Measurements from ENCODE around the gene HDAC3.

HDAC3 gene

GRCh38 chr5:141598391-141599345 lies 38.0 kb downstream of the HDAC3 start:
- DNase-seq: no peak

- DNase-seq: no peak
Observed at GRCh38 chr5:141597814-141598213, 38.8 kb downstream of the HDAC3 start.

- no peak for DNase-seq
Observed at GRCh38 chr5:141597394-141597793, 39.3 kb downstream of the HDAC3 start.

DNA sequence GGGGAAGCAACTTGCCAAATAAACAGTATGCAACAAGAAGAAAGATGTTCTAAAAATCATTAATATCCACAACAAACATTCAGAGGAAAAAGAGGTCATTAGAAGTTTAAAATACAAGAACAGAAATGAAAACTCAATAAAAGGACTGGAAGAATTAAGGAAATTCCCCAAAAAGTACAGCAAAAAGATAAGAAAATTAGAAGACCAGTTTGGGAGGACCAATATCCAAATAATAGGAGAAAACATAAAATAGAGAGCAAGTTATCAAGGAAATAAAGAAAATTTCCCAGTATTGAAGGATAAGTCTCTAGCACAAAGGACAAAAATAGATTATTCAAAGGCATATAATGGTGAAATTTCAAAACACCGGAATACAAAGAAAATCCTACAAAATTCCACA lies 39.8 kb downstream of the HDAC3 start:
- no peak for DNase-seq

DNA sequence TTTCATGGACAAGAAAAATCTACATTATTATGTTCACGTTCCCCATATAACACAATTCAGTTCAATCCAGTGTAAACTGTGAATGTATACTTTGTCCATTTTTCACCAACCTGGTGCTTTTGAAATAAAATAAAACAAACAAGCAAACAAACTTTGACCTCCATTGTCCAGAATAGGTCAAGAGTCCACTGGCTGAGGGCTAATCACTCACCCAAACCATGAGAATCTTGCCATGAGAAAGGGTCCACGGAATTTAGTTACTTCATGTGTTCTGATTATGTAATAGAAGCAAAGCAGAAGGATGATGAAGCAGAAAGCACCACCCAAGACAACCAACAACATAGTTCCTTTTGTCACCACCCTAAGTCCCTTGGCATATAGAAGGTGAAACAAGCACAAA lies 46.5 kb downstream of the HDAC3 start:
- no peak for DNase-seq

DNA sequence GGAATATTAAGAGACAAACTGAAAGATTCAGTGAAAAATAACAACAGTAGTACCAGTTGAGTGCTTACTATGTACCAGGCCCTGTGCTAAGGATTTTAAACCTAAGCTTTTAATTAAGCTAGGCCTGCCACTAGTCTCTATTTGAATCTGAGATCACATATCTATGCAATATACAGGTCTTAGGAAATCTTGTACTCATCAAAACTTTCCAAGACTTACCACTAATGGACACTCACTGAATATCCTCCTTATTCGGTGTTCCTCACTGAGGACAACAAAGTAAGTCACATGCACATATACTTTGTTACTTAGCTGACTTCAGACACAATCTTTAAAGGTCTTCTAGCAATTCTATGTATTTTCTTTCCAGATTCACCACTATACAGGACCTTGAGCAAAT lies 50.4 kb downstream of the HDAC3 start:
- no peak for DNase-seq

GRCh38 chr5:141585594-141585993 lies 51.1 kb downstream of the HDAC3 start:
- no peak for DNase-seq

- DNase-seq: no peak
Observed at GRCh38 chr5:141574122-141574510, 62.5 kb downstream of the HDAC3 start.

DNA sequence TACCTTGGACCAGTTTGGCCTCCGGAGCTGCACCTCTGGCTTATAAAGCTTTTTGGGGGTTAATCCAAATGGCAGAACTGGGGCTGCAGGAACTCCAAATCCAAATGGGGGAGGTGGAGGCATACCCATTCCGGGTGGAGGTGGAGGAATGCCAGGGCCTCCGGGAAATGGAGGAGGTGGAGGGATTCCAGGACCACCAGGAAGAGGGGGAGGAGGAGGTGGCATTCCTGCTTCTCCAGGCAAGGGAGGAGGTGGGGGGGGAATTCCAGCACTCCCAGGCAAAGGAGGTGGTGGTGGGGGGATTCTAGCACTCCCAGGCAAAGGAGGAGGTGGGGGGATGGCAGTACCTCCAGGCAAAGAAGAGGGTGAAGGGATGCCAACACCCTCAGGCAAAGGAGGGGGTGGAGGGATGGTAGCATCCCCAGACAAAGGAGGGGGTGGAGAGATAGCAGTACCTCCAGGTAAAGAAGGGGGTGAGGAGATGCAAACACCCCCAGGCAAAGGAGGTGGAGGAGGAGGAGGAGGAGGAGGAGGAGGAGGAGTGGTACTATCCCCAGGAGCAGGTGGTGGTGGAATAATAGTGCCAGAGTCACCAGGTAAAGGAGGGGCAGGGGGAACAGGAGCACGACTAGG lies 63.0 kb downstream of the HDAC3 start:
- DNase-seq: no peak

Data from activated naive CD4-positive, alpha-beta T cell treated with anti-CD3 and anti-CD28 coated beads, Interleukin-2, amount 50 U/mL, for 16 hours (primary cell).